NCI-H2227 (cell line): Measurements from ENCODE around the gene QDPR.

ENCODE experiments used
- DNase-seq: peaks from one replicate; lab custom pipeline; 2025; ENCODE audit not compliant: unreplicated experiment; lab: John Stamatoyannopoulos, UW

Gene QDPR

GRCh38 chr4:17436750-17437090 is 75.2 kb downstream of the QDPR start:
- no peak for DNase-seq
